Renal cortex interstitium (tissue), 11 donors: ENCODE results near the gene C9orf43. TPM values are rescaled to one million over a fixed set of nuclear protein-coding genes. Genes with fewer than 3 reads are reported as not detected.
"Not testable (repeated sequence)": the region's sequence is repeated elsewhere in the genome, so short reads cannot be mapped to it uniquely, and the experiment has no call there.

Source experiments
- DNase-seq, 11 donors: peaks; one replicate each; pipeline ENCODE4 v3.0.0-alpha.2; 2013; ENCODE audit warnings: low read depth in 9 of 11, low spot score in 4 of 11; ENCODE audit errors: extremely low read depth in 1 of 11
- polyA plus RNA-seq, 3 donors: library from polyadenylated mRNA; unstranded; fragments of 120-200 nt; gene quantifications; one replicate each; pipeline ENCODE4 v1.2.1, GENCODE V29; 2013; ENCODE audit not compliant: insufficient read length in 3 of 3

Gene C9orf43
- polyA plus RNA-seq, 3 donors = 0.73 to 1.1 (median 0.82) TPM

- no peak for DNase-seq
These were observed 6.9 kb upstream of the C9orf43 start for GRCh38 chr9:113403646-113404045.

DNA sequence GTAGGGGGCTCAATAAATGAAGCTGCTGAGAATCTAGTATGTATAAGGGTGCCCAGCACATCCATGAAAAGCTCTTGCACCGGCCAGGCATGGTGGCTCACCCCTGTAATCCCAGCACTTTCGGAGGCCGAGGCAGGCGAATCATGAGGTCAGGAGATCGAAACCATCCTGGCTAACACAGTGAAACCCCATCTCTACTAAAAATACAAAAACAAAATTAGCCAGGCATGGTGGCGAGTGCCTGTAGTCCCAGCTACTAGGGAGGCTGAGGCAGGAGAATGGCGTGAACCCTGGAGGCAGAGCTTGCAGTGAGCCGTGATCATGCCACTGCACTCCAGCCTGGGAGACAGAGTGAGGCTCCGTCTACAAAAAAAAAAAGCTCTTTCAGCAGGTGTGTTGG is 4.2 kb upstream of the C9orf43 start:
- DNase-seq = not testable (repeated sequence)

- DNase-seq = peak in 10 of 11 donors; percentile 37 to 62 (median 50)
These were observed 3.6 kb upstream of the C9orf43 start for GRCh38 chr9:113406873-113407511.

DNA sequence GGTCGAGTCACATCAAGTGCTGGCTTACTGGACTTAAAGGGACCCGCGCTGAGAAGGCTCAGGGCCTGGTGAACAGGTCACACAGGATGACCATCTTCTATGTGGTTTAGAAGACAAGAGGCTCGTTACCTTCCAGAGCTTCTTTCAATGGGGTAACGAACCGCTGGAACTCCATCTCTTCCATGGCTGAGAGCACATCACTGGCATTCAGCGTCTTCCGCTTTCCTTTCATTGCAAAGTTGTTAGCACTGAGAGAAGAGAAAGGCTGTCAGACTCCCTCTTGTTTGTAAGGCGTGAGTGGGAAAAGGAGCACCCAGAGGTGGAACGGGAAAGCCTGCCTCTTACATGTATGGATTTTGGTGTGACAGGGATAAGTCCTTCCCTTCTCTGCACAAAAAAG is 1.1 kb upstream of the C9orf43 start:
- no peak for DNase-seq

DNA sequence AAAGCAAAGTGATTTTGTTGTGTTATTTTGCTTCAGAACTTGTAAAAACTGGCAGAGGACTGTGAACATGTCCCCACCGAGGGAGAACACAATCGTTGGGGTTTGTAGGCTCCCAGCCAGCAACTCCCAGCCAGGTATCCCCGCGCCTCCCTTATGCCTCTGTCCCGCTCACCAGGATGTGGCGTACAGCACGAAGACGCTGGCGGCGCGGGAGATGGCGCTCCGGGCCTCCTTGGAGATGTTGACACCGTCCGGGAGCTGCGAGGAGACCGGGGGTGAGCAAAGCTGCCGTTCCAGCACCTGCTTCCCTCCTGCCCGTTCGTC is 702 bp upstream of the C9orf43 start:
- DNase-seq = no peak

GRCh38 chr9:113416149-113416721 is 5.7 kb downstream of the C9orf43 start:
- no peak for DNase-seq

GRCh38 chr9:113417370-113417769 is 6.8 kb downstream of the C9orf43 start:
- DNase-seq = no peak

DNA sequence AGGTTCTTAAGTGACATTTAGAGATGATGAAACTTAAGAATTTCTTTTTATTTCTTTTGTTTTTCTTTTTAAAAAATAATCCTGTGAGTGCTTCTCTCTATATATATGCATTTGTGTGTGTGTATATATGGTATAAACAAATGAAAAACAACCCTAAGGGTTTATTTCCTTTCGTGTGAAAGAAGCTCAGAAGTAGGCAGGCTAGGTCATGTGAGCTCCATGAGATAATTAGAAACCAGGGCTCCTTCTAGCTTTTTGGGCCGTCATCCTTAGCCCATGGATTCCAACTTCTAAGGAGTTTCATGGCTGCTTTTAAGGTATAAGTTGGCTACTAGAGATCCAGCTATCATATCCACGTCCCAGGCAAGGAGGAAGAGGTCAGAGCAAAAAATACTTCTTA is 11.2 kb downstream of the C9orf43 start:
- DNase-seq = no peak

GRCh38 chr9:113425072-113425471 is 14.5 kb downstream of the C9orf43 start:
- no peak for DNase-seq

DNA sequence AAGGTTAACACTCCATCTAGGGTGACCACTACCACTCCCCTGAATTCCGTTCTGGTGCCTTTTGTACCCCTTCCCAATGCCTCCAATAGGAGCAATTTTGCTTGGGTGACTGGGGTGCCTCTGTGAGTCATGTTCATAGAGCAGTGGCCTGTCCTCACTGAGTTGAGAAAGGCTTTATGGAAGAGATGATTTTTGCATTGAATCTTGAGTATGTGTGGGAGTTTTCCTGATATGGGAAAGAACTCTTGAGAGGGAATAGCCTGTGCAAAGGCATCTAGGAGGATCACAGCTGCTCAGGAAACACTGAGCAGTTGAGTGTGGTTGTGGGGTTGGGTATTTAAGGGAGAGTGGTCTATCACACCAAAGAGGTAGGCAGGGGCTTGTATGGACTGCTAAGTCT is 16.2 kb downstream of the C9orf43 start:
- DNase-seq = no peak

- DNase-seq = no peak
These were observed 17.1 kb downstream of the C9orf43 start for GRCh38 chr9:113427629-113428028.

DNA sequence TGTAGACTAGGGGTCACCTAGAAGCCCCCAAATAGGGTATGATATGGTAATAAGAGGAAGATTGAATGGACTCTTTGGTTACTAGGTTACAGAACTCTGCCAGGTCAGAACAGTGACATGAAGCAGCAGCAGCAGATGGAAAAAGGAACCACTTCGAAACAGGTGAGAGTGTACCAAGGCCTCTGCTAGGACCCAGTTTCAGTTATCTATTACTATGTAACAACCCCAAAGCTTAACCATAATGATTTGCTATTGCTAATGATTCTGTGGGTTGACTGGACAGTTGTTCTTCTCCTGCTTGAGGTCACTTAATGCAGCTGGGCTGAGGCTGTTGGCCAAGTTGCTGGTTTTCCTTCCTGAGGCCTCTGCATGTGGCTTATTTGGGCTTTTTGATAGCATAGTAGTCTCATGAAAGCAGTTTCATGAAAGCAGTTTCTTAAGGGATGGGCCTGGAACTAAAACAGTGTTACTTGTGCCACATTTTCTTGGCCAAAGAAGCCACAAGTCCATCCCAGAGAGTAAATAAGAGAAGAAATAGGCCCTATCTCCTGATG is 17.6 kb downstream of the C9orf43 start:
- DNase-seq = no peak

- DNase-seq = no peak
These were observed 20.6 kb downstream of the C9orf43 start for GRCh38 chr9:113431191-113431590.

DNA sequence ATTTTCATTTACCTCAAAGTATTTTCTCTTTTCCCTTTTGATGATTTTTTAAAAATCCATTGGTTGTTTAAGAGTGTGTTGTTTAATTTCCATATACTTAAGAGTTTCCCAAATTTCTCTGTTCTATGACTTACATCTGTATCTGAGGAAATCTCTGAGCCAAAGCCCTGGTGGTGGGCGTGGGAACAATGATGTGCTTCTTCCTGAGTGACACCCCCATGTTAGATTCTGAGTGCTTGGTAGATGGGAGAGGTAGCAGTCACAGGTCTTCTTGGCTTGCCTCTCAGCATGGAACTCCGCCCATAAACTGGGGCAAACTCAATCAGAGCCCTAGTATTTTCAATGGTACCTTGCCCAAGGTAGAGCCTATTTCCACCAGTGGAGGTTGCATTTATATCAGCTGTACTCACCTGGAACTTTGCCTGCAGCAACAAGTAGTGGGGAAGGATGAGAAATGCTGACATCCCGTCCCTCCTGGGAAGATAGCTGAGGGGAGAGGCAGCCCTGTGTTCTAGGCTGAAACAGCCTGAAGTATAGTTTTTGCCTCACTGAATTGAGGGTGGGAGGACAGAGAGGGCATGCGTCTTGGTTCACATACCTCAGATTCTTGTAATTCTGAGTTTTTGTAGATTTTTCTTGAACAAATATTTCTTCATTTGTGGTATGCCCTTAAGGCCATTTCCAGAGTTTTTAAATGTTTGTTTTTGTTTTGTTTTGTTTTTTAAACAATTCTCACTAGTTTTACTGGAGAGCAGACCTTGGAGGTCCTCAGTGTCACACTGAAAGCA is 26.4 kb downstream of the C9orf43 start:
- no peak for DNase-seq

- DNase-seq = not testable (repeated sequence)
These were observed 27.2 kb downstream of the C9orf43 start for GRCh38 chr9:113437716-113438115.

DNA sequence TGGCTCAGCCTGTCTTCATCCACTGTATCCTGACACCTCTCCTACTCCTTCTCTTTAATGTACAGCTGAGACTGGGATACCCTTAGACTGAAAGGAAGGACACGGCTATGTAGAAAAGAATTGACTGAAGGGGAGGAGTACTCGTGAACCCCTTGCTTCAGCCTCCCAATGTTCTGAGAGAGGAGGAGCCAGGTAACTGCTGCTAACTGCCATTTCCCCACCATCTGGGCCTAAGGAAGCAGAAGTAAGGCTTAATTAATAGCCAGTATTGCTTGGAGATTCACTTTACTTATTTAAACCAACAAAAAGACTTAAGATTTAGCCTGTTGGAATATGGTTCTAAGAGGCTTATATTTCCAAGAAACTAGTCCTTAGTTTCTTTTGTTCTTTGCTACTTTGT is 34.2 kb downstream of the C9orf43 start:
- no peak for DNase-seq

DNA sequence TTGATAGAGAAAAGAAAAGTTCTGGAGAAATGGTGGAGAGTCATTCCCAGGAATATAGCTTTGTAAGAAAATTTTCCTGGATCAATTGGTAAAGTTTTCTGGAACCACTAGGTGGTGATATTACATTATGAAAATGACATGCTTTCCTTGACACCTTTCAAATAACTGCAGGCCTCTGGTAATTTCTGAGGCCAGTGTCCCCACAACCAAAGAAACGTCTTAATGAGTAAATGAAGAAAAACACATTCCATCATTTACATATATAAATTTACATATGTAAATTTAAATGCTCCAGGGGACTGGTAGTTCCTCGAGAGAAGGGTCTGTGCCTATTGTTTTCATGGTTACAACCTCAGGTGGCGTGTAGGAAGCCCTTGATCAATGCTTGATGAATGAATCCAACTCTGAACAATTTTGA is 35.8 kb downstream of the C9orf43 start:
- no peak for DNase-seq

GRCh38 chr9:113449376-113449775 is 38.8 kb downstream of the C9orf43 start:
- no peak for DNase-seq

DNA sequence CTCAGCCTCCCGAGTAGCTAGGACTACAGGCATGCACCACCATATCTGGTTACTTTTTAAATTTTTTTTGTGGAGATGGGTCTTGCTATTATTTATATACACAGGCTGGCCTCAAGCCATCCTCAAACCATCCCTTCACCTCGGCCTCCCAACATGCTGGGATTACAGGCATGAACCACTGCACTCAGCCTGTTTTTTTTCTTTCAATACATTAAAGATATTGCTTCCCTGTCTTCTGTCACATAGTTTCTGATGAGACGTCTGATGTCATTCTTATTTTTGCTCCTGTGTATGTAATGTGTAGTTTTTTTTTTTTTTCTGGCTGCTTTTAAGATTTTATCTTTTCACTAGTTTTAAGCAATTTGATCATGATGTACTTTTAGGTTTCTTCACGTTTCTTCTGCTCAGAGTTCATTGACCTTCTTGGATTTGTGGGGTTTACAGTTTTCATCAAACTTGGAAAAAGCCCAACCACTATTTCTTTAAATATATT is 41.6 kb downstream of the C9orf43 start:
- DNase-seq = no peak
